Glutamatergic neuron (in vitro differentiated cells): ENCODE results near the gene NCR2. TPM values are rescaled to one million over a fixed set of nuclear protein-coding genes. Genes with fewer than 3 reads are reported as not detected.

ENCODE experiments used
- DNase-seq: peaks from one replicate; pipeline ENCODE4 v3.0.0; 2022
- H3K27ac Mint-ChIP-seq: one replicate; pipeline ENCODE4 v1.8.0; 2020; ENCODE audit warnings: mild to moderate bottlenecking, mixed read lengths, inconsistent platforms; ENCODE audit not compliant: unreplicated experiment
- H3K27me3 Mint-ChIP-seq: one replicate; pipeline ENCODE4 v1.8.0; 2020; ENCODE audit warnings: mild to moderate bottlenecking, moderate library complexity, mixed read lengths, inconsistent platforms; ENCODE audit not compliant: unreplicated experiment
- H3K36me3 Mint-ChIP-seq: one replicate; pipeline ENCODE4 v1.8.0; 2020; ENCODE audit warnings: mild to moderate bottlenecking, mixed read lengths, inconsistent platforms; ENCODE audit not compliant: unreplicated experiment
- H3K4me1 Mint-ChIP-seq: one replicate; pipeline ENCODE4 v1.8.0; 2020; ENCODE audit warnings: mild to moderate bottlenecking, low read depth, mixed read lengths, inconsistent platforms; ENCODE audit not compliant: unreplicated experiment
- H3K4me3 Mint-ChIP-seq: one replicate; pipeline ENCODE4 v1.8.0; 2020; ENCODE audit warnings: mild to moderate bottlenecking, mixed read lengths, inconsistent platforms; ENCODE audit not compliant: unreplicated experiment
- H3K9me3 Mint-ChIP-seq: one replicate; pipeline ENCODE4 v1.8.0; 2020; ENCODE audit warnings: mild to moderate bottlenecking, moderate library complexity, mixed read lengths, inconsistent platforms; ENCODE audit not compliant: unreplicated experiment
- CTCF ChIP-seq: fragments of 200-600 bp; sonication (generic); IDR thresholded peaks from one replicate; pipeline ENCODE4 v1.5.0; 2021; ENCODE audit not compliant: partially characterized antibody, unreplicated experiment
- total RNA-seq: library from RNA; stranded (reverse); fragmentation: NEBNext Ultra II Directional; extraction: Animal tissue kit (Norgen Biotek cat#: 25700); gene quantifications from one replicate; pipeline ENCODE4 v1.2.1, GENCODE V29; 2021; ENCODE audit not compliant: unreplicated experiment

The NCR2 gene
- total RNA-seq, 1 donor from 2014 or later, result not detected

GRCh38 chr6:41374618-41375590 lies 39.5 kb downstream of the NCR2 start:
- TF ChIP-seq CTCF, result no peak
- Mint-ChIP-seq H3K9me3 (peaks cover 13% of the 10 kb centered on the region), H3K36me3 (peaks cover 4% of the 10 kb centered on the region), H3K27me3 (peaks cover 60% of the 10 kb centered on the region), H3K4me3 (peak overlapping the region; percentile 82), H3K4me1 (peaks cover 24% of the 10 kb centered on the region), H3K27ac (no peak overlapping the region)
- peak; percentile 58 for DNase-seq

- DNase-seq, result no peak
- TF ChIP-seq CTCF, result no peak
- Mint-ChIP-seq H3K4me3 (peak overlapping the region; percentile 82), H3K36me3 (peaks cover 4% of the 10 kb centered on the region), H3K4me1 (peaks cover 24% of the 10 kb centered on the region), H3K9me3 (peaks cover 13% of the 10 kb centered on the region), H3K27ac (no peak overlapping the region), H3K27me3 (peaks cover 56% of the 10 kb centered on the region)
Measured at GRCh38 chr6:41375598-41376151, 40.3 kb downstream of the NCR2 start.

- peaks cover 53% of the 10 kb centered on the region for H3K27me3 Mint-ChIP-seq
- no peak for TF ChIP-seq CTCF
- H3K36me3 Mint-ChIP-seq, result peaks cover 4% of the 10 kb centered on the region
- no peak overlapping the region for H3K4me3 Mint-ChIP-seq
- H3K9me3 Mint-ChIP-seq, result peaks cover 13% of the 10 kb centered on the region
- no peak for DNase-seq
- H3K4me1 Mint-ChIP-seq, result peaks cover 24% of the 10 kb centered on the region
- H3K27ac Mint-ChIP-seq, result no peak overlapping the region
Measured at GRCh38 chr6:41376176-41376575, 40.8 kb downstream of the NCR2 start.

GRCh38 chr6:41377071-41377470 lies 41.7 kb downstream of the NCR2 start:
- Mint-ChIP-seq H3K4me3 (no peak overlapping the region), H3K27me3 (peaks cover 45% of the 10 kb centered on the region), H3K4me1 (peaks cover 20% of the 10 kb centered on the region)

More at GRCh38 chr6:41377071-41377470, 41.7 kb downstream of the NCR2 start:
- no peak for TF ChIP-seq CTCF
- peaks cover 13% of the 10 kb centered on the region for H3K9me3 Mint-ChIP-seq
- peaks cover 4% of the 10 kb centered on the region for H3K36me3 Mint-ChIP-seq
- no peak for DNase-seq
- H3K27ac Mint-ChIP-seq, result no peak overlapping the region
